ENCODE results near the gene ABCA4.
"Not testable (repeated sequence)": the region's sequence is repeated elsewhere in the genome, so short reads cannot be mapped to it uniquely, and the experiment has no call there.

ABCA4 gene

DNA sequence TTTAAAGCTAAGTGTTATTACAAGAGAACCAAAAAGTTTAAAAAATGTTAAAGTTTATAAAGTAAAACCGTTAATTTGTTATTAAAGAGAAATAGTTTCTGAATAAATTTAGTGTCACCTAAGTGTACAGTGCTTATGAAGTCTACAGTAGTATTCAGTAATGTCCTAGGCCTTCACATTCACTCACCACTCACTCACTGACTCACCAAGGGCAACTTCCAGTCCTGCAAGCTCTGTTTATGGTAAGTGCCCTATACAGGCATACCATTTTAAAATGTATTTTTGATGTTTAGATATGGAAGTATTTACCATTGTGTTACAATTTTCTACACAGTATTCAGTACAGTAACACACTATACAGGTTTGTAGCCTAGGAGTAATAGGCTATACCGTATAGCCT, 151.6 kb downstream of the ABCA4 start:
- FAIRE-seq = peak; percentile 9

DNA sequence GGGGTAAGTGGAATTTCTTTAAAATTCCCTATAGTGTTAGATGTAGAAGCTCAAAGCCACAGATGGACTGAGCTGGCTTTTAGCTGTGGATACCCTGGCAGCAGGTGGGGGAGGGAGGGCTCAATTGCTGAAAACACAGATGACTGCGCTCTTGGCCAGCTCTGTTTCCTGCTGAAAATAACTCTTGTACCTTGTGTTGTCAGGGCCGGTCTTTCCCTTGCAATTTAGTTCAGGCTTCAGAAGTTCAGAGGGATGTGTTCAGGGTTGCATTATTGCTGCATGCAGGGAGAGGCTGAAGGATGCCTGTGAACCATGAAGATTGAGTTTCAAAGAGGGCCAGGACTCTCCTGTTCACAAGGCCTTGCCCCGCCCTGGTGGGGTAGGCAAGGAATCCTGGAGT, 153.6 kb downstream of the ABCA4 start:
- no peak for FAIRE-seq

DNA sequence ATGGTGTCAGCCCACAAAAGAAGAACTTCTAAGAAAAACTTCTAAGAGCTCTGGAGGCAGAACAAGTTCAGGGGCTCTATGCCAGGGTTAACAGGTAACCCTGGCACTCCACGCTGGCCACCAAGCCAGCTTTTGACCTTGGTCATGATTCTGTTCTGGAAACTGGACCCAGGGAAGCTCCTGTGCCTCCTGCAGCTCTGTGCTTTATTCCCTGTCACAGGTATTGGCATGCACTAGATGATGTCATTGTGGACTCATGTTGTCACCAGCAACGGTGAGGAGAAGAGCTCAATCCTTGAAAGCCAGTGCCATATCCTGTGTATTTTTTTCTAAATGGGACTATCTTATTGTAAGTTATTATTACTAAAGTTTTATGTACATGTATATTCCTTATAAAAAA, 155.1 kb downstream of the ABCA4 start:
- FAIRE-seq = no peak

DNA sequence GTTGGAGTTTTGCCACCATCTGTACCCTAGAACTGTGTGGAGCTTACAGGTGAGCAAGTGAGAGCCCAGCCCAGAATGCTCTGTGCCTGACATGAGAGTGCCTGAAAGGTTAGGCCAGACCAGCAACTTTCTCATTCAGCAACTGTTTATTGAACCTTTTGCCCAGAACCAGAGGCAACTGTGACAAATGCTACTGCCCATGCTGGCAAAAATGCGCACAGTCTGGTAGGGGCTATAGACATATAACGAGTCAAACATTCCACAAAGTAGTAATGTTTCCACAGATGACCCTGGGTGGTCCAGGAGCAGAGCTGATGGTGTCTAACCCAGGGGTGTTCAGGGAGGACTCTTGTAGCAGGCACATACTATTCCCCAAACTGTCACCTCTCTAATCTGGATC, 155.7 kb downstream of the ABCA4 start:
- FAIRE-seq = no peak

DNA sequence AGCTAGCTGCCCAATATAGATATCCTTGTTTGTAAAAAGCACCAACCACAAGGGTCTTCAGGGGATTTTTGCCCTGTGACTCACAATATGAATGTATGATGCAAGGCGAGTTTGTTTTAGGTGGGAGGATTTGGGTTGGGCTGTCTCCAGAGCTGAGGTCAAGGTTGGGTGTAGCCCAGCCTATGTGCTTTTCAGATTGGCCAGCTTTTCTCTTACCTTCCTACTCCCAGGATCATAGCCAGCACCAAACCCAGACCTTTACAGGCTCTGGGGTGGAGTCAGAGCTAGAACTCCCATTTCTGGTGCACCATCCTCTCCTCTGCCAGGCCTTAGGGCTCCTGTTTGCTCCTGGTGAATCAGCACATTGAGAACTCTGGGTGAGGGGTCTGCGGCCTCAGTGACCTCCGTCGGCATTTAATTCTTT, 156.2 kb downstream of the ABCA4 start:
- no peak for FAIRE-seq

DNA sequence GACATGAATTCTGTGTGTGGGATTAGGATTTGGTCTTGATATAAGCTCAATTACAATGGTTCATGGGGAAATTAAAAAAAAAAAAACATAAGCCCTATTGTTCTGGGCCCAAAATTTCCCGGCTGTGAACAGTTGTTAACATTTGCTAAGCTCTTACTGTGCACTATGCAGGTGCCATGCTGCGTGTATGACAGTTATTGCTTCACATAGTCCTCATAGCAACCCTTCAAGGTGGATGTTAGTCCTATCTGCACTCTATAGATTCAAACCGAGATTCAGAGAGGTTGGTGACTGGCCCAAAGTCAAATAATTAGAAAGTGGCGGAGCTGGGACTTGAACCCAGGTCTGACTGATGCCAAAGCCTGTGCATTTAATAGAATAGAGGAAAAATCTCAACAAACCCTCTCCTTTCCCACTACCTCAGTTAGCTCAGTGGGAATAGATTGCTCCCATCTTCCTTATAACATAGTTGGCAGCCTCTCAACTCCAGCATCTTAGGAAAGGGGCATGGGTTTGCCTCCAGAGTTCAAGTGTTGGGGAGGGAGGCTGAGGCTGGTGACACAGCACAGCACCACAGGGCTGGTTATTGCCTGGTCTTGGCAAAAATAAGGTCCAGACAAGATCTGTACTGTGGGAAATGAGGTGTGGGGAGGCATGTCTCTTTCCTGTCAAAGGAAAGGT, 156.7 kb downstream of the ABCA4 start:
- no peak for FAIRE-seq

DNA sequence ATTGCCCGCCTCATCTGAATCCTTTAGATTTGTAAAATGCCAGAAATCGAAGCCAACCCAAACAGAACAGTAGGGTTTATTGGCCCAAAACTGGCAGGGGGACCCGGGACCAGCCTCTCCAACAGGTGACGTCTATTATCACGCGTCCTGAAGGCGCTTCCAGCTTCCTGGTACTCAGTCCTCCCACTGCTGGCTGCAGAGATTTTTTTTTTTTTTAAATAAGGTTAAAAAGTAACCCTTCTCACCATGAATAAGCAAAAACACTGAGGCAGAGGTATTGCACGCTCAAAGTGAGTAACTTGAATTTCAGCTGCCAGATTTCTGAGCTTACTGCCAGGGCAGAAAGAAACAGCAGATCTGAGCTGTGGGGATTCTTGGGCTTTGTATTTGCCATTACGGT, 157.4 kb downstream of the ABCA4 start:
- no peak for FAIRE-seq

DNA sequence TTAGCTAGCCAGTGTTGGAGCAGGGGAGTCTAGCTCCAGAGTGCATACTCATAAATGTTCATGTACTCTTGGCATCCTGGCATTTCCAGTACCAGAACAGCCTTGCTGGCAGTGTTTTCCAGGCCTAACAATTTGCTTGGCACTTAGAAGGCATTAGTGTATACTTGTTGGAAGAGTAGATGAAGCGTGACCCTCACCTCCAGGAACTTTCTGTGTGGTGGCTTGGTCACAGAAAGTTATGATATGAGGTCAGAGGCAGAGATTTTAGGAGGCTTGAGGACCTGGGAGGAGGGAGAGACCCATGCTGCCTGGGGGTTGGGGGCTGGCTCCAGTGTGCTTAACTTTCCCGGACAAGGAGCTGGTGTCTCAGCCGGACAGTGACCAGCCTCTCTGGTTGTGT, 159.0 kb downstream of the ABCA4 start:
- FAIRE-seq = no peak

DNA sequence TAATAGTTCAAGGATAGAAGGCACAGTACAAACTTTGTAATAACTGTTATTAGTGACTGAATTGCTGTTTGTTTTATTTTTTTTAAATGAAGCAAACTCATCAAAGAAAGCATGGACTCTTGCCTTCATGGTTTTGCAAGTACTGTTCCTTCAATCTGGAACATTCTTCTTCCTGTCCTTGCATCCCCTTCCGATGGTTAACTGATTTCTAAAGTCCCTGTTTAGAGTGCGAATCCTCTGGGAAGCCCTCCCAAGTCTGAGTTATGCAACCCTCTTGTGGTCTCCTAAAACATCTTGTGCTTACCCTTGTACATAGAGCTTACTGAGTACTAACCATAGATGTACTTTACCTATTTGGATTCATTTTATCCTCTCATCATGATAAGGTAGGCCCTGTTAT, 159.5 kb downstream of the ABCA4 start:
- FAIRE-seq = no peak

DNA sequence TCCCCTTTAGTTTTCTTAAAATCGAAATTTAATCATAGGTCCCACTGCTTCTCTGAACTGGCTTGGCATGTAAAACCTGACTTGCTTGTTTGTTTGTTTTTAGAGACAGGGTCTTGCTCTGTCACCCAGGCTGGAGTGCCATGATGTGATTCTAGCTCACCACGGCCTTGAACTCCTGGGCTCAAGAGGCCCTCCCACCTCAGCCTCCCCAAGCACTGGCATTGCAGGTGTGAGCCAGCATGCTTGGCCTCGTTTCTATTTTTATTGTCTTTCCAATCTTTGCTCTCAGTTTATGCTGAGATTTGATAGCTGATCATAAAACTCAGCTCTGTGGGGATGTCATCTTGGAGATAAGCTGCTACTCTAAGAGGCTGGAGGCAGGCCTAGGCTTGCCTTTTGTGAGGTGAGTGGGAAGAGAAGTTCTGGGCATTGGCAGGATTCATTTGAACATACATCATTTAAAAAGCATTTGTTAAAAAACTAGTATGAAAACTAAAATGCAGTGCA, 160.3 kb downstream of the ABCA4 start:
- FAIRE-seq = no peak

DNA sequence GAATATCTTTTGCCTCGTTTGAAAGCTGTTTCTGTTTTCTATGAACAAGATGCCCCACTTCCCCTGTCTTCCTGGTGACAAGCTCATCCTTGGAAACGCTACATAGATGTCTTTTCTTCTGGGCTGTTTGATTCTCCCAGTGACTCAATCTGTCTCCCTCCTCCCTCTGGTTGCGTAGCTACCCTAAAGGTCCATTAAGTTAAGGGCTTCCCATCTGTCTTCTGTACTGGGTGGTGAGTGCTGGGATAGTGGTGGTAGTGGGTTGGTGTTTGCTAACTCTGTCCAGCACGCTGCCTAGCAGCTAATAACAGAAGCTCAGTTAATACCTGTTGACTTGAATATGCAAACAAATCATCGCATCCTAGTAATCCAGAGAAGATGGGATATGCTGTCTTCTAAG, 161.5 kb downstream of the ABCA4 start:
- no peak for FAIRE-seq

DNA sequence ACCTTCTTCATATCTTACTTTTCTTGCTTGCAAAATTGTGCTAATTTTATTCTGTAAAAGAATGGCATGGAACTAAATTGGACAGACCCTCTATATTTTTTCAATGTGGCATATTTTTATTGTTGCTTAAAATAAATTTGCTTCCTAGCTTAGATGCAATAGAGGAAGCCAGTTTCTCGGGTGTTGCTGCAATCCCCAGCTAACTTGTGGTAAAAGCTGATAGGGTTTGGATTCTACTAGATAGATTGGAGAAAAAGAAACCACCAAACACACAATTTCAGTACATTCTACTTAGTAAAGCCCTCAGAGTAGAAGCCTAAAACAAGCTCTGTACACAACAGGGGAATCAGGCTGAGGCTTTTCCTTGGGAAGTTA, 162.2 kb downstream of the ABCA4 start:
- no peak for FAIRE-seq

DNA sequence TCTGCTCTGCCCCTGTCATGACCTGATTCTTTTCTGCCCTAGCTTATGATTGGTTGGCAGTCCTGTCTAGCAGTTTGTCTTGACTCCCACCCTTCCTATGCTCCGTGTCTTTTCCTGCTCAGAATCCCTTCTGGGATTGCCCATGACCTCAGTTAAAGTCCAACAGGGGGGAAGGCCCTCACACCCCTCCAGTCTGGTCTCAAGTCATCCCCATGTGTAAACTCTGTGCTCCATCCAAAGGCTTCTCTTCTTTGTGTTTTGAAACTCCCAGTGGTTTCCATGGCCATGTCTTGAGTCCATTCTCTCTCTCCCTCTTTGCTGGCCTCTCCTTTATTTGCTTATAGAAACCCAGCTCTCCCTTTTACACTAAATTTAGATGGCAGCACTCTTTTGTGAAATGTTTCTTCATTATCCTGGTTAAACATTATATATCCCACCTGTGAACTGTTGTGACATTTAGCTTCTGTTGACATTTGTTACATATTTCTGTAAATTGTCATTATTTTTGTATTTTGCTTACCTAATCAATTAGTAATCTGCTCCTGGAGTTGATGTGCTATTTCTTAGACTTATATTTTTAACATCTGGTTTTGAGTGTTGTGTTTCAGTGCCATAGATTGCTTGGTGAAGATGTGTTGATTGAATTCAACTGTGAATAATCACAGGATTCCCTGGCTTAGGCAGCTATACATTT, 162.8 kb downstream of the ABCA4 start:
- no peak for FAIRE-seq

DNA sequence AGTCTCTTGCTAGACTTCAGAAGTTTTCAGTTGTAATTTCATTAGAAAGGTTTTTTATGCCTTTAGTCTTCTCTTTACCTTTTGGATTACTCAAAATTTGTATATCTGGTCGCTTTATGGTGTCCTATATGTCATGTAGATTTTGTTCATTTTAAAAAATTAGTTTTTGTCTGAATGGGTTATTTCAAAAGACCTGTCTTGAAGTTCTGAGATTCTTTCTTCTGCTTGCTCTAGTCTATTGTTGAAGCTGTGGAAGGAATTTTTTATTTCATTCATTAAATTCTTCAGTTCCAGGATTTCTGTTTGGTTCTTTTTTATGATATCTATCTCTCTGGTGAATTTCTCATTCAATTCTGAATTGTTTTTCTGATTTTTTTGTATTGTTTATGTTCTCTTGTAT, 165.2 kb downstream of the ABCA4 start:
- FAIRE-seq = no peak

DNA sequence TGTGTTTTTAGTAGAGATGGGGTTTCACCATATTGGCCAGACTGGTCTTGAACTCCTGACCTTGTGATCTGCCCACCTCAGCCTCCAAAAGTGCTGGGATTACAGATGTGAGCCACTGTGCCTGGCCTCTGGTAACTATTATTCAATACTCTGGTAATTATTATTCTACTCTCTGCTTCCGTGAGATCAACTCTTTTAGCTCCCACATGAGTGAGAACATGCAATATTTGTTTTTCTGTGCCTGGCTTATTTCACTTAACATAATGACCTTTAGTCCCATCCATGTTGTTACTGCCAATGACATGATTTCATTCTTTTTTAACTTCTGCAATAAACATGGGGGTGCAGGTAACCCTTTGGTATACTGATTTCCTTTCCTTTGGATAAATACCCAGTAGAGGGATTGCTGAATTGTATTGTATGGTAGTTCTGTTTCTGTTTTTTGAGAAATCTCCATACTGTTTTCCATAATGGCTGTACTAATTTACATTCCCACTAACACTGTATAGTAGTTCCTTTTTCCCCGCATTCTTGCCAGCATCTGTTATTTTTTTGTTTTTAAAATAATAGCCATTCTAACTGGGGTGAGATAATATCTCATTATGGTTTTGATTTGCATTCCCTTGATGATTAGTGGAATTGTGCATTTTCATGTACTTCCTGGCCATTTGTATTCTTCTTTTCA, 173.8 kb downstream of the ABCA4 start:
- FAIRE-seq = not testable (repeated sequence)

All from TTC549 (cell line).